Epithelial cell of proximal tubule (primary cell): Measurements from ENCODE around the gene SLC38A11. TPM values are rescaled to one million over a fixed set of nuclear protein-coding genes. Genes with fewer than 3 reads are reported as not detected.

ENCODE experiments used
- DNase-seq: peaks from one replicate; pipeline ENCODE4 v3.0.0-alpha.2; 2011; ENCODE audit warnings: low read depth
- H3K4me3 ChIP-seq: 2 replicates; pipeline ENCODE4 v1.5.1; 2011; ENCODE audit warnings: low read depth, mild to moderate bottlenecking, low read length
- CTCF ChIP-seq: conservative IDR thresholded peaks from 2 replicates; pipeline ENCODE4 v1.5.1; 2012; ENCODE audit warnings: low read depth, mild to moderate bottlenecking, low read length
- total RNA-seq: library from RNA; depleted of rRNA; stranded (reverse); fragments of >200 nt; gene quantifications from 2 replicates; pipeline ENCODE4 v1.2.3, GENCODE V29; 2015

The SLC38A11 gene
- total RNA-seq, 1 donor from 2014 or later = 0.17 TPM

DNA sequence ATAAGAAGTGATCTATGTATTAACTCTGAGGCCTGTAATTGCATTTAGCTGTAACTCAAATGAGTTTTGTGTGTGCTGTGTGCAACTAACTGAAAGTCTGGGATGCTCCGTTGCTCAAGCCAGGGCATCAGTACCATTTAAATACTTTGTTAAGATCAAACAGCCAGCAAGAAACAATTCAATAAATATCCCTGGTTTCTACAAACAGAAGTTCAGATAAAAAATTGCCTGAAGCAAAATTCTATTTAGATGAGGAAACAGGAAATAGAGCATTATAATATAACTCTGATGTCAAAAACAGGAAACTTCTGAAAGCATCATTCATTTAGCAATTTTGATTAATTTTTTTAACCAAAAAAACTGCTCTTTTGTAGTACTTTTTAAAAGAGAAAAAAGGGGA lies 18.9 kb upstream of the SLC38A11 start:
- no peak for DNase-seq
- H3K4me3 ChIP-seq = no peak overlapping the region
- TF ChIP-seq CTCF = no peak

DNA sequence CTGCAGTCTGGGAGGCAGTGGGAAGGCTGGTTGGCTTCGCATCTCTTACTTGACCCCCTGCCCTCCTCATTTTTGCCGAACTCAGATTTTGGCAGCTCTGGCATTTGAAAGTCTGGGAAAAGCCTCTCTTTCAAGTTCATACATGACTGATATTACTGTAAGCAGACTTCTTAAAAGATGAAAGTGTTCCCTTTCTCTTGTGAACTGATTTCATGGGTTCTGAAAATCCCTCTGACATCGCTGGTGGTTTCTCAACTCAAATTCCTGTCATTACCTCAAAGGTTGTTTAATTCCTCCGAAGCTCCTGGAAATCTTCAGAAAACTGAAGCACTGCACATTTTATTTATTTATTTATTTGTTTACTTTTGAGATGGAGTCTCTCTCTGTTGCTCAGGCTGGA lies 16.9 kb upstream of the SLC38A11 start:
- DNase-seq = no peak
- no peak overlapping the region for H3K4me3 ChIP-seq
- TF ChIP-seq CTCF = no peak

DNA sequence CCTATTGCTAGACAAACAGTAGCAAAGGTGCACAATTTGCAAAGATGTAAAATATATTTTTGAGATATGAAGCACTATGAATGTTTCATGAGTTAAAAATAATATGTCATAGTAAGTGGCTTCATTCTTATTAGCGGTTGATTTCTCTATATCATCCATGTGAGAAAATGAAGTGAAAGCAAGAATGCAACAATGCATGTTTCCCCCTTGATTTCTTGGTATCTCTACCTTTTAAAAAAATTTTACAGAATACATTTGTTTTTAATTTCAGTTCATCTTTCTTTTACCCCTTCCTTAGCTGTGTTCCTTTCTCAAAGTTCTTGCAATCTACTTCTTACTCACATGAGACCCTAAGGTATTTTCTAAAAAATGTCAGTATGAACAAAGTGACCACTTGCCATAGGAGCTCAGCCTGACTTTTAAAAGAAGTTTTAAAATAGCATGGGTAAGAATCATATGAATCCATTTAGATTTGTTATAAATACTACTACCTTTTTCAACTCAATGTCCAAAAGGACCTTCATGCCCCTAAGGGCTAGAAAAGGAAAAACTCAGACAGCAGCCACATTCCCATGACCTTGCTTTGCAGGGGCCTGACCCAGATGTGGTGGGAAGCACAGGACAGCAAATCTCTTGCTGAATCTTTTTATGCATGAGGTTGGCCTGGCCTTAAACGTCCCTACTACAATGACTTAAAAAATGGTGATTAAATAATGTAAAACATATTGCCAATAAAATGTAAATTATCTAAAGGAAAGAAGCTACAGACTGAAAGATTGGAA lies 14.8 kb upstream of the SLC38A11 start:
- no peak for TF ChIP-seq CTCF
- DNase-seq = no peak
- no peak overlapping the region for H3K4me3 ChIP-seq

- no peak overlapping the region for H3K4me3 ChIP-seq
- TF ChIP-seq CTCF = no peak
- peak; percentile 100 for DNase-seq
Observed at GRCh38 chr2:164967781-164968228, 12.5 kb upstream of the SLC38A11 start.

DNA sequence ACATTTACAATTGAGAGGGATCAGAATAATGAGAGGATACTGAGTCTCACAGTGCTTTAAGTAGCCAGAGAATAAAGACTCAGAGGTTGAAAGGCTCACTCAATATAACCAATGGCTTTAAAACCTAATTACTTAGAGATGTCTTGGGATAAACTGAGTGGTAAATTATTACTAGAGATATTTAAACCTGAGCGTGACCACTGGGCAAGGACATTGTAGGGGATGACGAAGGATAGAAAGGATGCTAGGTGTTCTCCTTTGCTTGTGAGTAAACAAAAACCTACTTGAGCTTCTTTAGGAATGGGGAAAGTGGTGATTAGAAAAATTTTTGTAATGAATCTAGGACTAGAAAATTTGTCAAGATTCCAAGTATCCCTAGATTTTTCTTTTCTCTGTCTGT lies 12.0 kb upstream of the SLC38A11 start:
- TF ChIP-seq CTCF = no peak
- no peak overlapping the region for H3K4me3 ChIP-seq
- DNase-seq = peak; percentile 93

GRCh38 chr2:164964700-164965099 lies 9.4 kb upstream of the SLC38A11 start:
- H3K4me3 ChIP-seq = no peak overlapping the region
- TF ChIP-seq CTCF = no peak

DNA sequence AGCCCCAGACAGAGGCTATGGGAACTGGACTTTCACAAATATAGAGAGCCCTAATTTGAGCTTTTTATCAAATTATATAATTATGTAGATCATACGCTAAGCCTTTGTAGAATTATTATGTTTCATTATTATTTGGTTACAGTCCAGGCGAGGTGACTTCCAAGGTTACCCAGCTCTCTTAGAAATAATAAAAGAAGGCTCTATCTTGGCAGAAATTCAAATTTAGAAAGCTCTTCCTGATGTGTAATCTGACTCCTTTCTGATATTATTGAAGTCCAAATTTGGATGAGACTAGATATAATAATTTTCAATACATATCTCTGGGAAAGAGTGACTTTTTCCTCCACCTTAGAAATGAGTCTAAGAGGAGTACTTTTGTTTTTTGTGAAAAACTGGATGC lies 4.8 kb upstream of the SLC38A11 start:
- no peak for DNase-seq
- no peak for TF ChIP-seq CTCF

More at GRCh38 chr2:164964700-164965099, 9.4 kb upstream of the SLC38A11 start:
- no peak for DNase-seq

More for the DNA sequence above, 4.8 kb upstream of the SLC38A11 start:
- H3K4me3 ChIP-seq = no peak overlapping the region
